CD4-positive, alpha-beta T cell treated with Interleukin-15 for 1 hour (primary cell): ENCODE measurements around the gene MARCHF6.
"Not testable (repeated sequence)": the region's sequence is repeated elsewhere in the genome, so short reads cannot be mapped to it uniquely, and the experiment has no call there.

Experiments
- DNase-seq: peaks from one replicate; pipeline ENCODE4 v3.0.0-alpha.2; 2020

MARCHF6 gene

DNA sequence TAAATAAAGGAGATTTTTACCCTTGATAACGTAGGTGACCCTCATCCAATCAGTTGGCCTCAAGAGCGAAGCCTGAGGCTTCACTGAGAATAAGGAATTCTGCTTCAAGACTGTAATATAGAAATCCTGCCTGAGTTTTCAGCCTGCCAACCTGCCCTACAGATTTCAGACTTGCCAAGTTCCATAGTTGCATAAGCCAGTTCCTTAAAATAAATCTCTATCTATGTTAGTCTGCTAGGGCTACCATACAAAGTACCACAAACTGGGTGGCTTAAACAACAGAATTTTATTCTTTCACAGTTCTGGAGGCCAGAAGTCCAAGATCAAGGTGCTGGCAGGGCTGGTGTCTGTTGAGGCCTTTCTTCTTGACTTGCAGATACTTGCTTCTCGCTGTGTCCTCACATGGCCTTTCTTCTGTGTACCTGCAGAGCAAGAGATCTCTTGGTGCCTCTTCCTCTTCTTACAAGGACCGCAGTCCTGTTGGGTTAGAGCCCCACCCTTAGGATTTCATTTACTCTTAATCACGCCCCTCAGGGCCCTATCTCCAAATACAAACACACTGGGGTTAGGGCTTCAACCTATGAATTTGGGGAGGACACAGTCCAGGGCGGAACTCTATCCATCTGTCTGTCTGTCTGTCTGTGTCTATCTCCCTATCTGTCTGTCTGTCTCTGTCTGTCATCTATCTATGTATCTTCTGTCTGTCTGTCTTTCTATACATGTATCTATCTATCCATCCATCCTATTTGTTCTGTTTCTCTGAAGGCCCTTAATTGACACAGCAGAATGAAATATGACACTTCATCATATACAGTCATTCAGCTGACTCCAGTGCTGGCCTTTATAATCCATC, 28.8 kb upstream of the MARCHF6 start:
- DNase-seq, result no peak

DNA sequence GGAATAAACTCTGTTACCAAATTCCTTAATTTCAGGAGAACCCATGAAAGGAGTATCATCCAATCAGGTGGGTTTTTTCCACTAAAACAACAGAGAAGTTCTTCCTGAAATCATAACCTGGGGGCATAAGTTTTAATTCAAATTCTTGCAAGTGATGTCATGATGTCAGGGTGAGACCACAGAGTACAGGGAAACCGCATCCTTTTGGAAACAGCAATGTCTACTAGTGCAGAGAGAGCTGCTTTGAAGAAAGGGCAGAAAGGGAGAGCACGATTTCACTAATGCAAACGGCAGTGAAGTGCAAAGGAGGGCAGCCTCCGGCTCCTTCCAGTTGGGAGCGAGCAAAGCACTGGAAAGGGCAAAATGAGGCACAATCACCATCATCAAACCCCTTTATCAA, 25.2 kb upstream of the MARCHF6 start:
- DNase-seq, result no peak

DNA sequence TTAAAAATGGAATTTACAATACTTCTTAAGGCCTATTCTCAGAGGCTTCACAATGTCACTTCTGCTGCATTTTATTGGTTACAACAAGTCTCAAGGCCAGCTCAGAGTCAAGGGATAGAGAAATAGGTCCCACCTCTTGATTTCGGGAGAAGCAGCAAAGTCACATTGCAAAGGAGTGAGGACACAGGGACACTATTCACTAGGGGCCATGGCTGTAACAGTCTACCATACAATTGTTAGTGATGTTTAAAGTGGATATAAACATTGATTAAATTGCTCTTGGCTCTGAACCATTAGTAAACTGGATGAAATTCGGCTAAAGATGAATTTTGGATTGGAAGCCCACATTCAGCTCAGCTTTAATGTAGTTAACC, 24.1 kb upstream of the MARCHF6 start:
- no peak for DNase-seq

DNA sequence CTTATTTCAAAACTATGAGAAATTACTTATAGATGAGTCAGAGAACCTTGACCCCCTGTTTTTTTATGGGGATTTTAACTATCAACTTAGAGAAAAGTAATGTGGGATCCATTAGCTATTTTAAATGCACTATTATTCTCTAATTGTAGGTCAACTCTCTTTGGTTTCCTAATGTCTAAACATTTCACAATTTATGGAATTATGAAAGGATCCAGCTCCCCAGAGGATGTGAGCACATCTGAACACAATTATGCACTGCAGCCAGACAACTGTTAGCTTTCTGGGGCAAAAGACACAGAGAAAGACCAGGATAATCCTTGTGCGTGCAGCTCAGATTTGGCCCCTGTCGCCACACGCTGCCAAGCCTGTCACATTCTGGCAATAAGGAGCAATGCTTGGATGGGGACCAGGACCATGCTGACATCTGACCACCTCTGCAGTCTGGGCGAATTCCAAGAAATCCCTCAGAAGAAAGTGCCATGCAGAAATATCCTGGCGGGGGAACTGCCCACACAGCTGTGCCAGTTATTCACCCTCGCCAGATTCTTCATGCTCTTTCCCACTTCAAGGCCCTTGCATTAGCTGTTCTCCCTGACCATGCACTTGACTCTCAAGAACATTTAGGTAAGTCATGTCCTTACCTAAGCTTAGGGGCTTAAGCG, 23.5 kb upstream of the MARCHF6 start:
- no peak for DNase-seq

DNA sequence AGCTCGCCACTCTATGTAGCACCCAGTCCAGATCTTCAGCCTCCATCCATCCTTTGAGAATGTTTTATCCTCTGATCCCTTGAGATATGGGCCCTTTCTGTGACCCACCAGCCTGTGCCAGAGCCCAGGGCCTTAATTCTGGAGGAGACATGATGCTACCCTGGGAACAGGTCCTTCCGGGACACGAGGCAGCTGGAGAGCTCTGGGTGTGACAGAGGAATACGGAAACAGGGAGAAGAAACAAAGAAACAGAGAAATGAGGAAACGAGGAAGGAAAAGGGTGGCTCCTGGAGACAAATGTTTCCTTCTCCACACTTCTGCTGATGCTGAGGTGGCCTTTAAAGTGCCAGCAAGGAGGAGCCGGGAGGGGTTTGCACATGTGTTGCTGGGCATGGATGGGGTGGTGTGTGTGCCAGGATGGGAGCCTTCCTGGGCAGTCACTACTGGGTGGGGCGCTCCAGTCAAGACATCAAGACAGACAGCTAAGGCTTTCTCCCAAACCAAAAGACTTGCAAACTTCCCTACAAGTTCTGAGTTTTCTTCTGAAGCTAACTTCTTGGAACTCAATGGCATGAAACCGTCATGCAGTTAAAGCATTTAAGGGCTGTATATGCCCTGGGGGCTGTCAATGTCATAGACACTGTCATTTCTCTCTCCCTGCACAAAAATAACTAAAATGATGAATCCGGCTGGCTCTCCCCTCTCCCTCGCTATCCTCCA, 22.8 kb upstream of the MARCHF6 start:
- no peak for DNase-seq

DNA sequence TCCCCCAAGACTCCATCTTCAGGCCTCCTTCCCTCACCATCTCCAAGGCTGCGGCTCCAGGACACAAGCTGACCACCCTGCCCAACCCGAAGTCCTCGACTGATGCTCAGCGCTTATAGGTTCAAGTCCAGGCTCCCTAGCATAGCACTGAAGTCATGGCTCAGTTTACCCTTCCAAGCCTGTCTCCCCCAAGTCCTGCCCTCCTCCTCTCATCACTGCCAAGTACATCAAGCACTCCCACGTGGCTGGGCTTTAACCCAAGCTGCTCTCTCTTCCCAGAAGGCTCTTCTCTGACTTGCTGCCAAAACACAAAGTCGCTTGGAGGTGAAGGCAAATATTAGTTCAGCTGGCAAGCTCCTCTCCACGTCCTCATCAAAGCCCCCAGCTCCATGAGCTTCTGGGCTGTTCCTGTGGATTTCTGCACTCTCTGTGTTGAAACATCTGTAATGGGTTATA, 22.1 kb upstream of the MARCHF6 start:
- DNase-seq, result no peak

DNA sequence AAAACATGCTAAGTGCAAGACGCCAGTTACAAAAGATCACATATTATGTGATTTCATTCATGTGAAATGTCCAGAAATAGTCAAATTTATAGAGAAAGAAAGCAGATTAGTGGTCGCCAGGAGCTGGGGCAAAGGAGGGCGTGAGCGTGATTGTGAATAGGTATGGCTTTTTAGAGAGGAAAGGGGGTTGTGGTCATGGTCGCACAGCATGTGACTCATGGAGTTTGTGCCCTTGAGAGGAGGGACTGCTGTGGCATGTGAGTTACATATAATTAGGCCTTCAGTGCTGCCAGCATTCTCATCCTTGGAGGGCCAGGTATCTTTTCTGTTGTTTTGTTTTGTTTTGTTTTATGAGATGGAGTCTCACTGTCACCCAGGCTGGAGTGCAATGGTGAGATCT, 21.2 kb upstream of the MARCHF6 start:
- no peak for DNase-seq

DNA sequence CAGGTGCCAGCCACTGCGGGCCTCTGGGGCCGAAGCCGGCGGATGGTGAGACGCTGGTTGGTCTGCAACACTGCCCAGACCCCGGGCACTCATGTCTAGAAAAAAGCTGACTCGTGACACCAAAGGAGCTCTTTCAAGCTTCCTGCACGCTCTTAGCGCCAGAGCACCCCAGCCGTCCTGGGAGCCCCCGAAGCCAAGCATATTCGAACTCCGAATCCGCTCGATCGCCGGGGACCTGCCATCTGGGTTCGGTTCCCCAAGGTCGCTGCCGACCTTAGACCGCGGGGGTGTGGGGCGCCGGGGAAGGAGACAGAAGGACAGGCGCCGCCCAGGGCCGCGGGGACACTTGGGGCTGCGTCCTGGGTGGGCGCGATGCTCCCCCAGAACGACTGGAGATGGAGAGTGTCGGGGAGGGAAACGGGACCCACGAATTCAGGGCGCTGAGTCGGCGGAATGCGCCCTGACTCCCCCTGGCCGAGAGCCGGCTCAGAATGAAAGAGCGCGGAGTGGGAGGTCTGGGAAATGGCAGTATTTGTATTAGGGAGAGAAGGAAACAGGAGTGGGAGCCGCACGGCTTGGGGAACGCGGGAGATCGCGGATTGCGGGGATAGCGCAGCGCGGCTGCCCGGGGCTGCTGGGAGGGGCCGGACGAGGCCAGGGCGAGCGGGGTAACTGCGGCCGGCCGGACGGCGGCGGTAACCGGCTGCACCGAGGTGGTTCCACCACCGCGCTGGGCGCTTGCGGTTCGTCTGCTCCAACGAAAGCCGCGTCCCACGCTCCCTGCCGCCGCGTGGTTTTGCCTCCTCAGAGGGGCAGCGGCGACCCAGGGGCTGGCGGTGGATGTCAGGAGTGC, 20.1 kb upstream of the MARCHF6 start:
- DNase-seq, result peak; percentile 20

DNA sequence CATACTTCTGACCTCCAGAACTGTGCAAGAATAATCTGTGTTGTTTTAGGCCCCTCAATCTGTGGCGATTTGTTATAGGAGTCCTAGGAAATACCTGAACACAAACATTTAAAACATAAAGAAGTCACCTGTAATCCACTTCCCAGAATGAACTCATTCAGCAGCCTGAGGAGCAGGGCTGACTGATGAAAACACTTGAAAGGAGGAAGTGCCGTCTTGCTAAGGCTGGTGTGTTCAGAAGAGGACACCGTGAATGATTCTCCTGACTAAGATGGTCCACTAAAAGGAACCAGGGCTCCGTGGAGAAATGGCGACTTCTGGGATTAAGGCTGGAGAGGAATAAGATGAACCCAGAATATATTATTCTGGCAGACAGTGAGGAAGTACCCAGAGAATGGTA, 18.7 kb upstream of the MARCHF6 start:
- no peak for DNase-seq

DNA sequence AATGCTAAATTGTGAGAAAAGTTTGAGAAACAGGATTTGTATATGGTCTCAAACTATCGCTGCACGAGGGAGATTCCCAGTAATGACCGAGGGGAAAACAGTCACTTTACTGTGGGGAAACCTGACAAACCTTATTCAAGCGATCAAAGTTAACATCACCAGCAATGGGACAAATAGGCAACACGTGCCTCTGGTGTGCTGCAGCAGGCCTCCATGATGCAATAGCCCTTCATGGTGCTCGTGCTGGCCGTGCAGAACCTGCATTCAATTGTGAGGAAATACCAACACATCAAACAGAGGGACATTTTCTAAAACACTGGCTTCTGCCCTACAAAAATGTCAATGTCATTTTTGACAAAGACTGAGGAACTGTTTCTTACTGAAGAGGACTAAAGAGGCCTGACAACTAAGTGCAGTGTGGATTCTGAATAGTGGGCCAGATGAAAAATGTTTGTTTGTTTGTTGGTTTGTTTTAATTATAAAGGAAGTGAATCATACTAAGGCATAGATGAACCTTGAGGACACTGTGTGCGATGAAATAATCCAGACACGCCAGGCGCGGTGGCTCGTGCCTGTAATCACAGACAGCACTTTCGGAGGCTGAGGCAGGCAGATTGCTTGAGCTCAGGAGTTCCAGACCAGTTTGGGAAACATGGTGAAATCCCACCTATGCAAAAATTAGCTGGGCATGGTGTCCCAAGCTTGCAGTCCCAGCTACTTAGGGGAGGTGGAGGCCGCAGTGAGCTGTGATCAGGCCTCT, 17.6 kb upstream of the MARCHF6 start:
- no peak for DNase-seq

DNA sequence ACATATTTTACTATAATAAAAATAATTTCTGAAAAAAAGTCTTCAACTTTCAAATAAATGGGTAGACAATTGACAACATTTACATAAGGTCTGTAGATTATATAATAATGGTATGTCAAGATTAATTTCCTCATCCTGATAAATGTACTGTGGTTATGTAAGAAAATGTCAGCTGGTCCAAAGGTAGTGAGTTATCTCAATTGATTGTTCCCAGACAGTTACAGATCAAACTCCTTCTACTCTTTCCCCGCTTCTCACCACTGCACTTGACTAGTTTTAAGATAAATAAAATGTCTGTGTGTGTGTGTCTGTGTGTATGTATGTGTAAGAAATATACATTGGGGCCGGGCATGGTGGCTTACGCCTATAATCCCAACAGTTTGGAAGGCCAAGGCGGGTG, 16.4 kb upstream of the MARCHF6 start:
- DNase-seq, result no peak

DNA sequence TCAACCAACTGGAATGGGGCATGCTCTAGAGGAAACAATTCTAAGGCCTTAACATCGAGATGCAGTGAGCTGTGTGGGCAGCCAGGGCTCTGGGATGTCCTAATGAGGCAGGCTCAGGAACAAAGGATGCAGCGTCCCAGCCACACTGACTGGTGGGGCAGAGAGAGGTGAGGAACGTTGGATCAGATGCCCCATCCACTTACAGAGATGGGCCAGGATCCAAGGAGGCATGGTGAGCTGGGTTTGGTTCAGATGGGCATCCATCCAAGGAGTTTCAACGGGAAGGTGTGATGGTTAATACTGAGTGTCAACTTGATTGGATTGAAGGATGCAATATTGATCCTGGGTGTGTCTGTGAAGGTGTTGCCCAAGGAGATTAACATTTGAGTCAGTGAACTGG, 15.5 kb upstream of the MARCHF6 start:
- DNase-seq, result no peak

DNA sequence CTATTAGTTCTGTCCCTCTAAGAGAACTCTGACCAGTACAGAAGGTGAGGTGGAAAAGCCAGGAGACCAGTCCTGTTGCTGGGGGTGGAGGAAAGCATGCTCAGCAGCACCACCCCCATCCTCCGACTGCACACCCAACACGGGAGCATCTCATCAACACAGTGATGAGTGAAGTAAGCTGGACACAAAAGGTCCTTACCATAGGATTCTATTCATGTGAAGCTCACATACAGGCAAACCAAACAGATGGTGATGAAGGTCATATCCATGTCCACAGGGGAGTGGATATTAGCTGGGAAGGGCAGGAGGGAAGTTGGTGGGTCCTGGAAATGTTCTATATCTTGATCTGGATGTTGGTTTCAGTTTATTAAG, 14.8 kb upstream of the MARCHF6 start:
- no peak for DNase-seq

DNA sequence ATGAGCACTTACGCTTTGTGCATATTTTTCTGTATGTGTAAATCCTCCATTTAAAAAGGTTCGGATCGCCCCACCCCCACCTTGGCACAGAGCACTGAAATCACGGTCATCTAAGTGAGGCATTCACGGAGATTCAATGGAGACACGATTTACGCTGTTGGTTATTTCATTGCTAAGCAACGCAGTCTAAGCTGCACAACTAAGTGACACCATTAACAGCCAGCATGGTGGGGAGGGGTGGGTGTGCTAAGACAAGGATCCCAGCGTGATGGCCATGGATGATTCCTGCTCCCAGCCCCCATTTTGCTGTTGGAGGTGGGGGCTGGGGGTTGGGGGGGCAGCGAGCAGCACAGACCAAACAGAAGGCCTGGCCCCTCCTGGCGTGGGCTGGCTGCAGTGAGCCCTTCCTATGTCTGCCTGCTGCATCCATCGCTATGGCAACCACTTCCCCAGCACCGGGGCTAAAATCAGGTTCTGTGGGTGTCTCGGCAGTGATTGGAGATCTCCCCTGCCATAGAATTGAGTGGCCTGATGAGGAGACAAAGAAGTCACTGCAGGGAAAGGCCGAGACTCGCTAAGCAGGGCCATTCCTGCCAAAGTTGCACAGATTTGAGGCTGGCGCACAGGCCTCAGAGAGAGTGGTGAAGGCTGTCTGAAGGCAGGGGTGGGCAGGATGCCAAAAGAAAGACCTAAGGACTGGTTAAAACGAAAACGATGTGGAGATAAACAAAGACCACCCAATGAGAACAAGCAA, 14.3 kb upstream of the MARCHF6 start:
- DNase-seq, result no peak

DNA sequence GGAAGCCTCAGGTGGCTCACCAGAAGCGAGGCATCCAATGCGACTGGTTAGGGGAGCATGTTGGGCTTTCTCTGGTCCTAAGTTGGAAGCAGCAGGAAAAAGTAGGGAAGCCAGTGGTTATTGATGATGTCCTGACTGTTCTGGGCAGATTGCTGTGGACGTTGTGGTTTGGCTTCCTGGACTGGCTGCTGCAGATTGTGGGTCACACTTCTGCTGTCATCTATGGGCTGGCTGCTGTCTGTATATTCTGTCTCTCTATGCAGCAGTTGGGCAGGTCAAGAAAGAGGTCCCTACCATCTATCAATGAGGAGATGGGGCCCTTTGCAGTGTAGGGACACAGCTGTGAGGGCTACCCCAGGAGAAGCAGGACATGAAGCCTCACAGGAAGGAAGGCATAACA, 13.5 kb upstream of the MARCHF6 start:
- no peak for DNase-seq

DNA sequence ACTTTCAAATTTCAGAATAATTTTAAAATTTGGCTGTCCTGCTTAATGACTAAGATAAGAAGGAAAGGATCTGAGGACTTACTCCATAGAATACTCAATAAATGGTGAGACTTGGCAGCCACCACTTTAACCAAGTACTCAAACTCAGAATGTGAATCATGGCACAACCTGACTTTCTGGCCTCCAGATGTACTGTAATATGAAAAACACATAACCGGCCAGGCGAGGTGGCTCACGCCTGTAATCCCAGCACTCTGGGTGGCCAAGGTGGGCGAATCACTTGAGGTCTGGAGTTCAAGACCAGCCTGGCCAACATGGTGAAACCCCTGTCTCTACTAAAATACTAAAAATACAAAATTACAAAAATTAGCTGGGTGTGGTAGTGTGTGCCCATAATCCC, 10.0 kb upstream of the MARCHF6 start:
- DNase-seq, result no peak

DNA sequence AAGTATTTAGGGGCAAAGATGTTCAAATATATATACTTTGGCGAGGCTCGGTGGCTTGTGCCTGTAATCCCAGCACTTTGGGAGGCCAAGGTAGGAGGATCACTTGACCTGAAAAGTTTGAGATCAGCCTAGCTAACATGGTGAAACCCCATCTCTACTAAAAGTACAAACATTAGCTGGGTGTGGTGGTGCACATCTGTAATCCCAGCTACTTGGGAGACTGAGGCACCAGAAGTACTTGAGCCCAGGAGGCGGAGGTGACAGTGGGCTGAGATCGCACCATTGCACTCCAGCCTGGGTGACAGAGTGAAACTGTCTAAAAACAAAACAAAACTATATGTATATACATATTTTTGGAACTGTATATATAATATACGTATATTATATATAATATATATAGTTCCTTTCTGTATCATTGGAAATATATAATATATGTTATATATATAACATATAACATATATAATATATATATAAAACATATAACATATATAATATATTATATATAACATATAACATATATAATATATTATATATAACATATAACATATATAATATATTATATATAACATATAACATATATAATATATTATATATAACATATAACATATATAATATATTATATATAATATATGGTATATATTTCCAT, 8.9 kb upstream of the MARCHF6 start:
- not testable (repeated sequence) for DNase-seq

DNA sequence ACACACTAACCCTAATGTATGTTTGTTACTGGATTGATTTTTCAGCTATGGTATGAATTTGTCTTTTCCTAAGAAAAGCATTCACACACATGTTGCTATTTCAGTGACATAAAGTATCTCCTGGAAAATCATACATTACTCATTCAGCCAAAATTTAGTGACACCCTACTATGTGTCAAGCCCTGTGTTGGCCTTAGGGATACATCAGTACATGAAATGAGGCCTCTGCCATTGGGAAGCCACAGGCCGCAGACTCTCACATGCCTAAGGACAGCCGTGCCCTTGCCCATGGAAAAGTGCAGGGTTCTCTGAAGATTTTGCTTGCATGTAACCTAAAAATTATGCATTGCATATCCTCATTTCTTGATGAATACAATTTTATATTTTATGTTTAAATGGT, 5.2 kb upstream of the MARCHF6 start:
- no peak for DNase-seq

DNA sequence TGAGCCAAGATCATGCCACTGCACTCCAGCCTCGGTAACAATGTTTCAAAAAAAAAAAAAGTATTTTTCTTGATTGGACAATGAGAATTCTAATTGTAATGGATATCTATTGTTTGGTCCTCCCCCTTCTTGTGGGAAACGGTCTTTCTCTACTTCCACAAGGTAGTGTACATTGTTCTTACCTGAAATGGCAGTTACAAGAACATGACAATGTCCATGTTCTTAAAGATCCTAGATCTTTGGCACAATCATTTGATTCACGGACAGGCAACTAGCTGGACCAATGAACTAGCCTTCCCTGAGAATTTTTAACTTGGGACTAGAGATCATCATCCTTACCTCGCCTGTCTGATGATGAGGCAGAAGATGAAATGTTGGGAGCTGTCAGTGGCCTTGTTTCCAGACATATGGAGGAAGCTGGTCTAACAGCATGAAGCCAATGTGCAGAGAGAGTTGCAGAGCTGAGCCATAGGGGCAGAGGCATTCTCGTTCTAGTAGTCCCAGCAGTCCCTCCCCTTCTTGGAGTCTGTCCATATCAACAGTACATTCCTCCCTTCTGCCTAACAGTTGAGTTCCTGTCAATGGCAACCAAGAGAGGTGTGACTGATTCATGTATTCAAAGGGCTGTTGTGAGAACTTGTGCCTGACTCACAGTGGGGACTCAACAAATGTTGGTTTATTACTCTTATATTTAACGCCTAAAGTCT, 2.1 kb upstream of the MARCHF6 start:
- no peak for DNase-seq

DNA sequence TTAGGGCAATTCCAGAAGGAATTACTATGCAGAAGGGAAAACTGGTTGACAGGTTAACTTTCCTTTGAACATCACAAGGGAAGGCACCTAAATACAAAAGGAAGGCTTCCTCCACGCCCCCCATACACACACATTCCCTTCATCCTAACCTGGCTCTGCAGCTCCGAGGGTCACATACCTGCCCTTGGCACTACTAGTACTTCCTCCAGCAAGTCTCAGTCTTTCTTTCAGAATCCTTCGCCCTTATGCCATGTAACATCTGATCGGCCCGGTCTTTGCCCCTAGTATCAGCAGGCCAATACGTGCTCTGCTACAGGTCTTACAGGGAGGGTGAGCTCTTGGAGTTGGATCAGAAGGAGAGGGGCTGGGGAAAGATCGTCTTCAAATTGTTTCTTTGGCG, 1.6 kb upstream of the MARCHF6 start:
- no peak for DNase-seq
